Neural cell (in vitro differentiated cells): ENCODE data around the gene SH3RF3.

Experiments
- EP300 ChIP-seq: fragments of 450-650 bp; conservative IDR thresholded peaks from 2 replicates; pipeline ENCODE4 v1.6.1; 2014; ENCODE audit warnings: antibody characterized with exemption, mild to moderate bottlenecking, moderate library complexity; ENCODE audit not compliant: poor library complexity, severe bottlenecking
- EZH2 ChIP-seq: fragments of 200-600, 300-800 bp; shearing (Covaris generic), sonication (generic); IDR thresholded peaks from 2 replicates; pipeline ENCODE4 v1.6.1; 2014; ENCODE audit warnings: antibody characterized with exemption, low read length, borderline replicate concordance, mild to moderate bottlenecking; ENCODE audit not compliant: insufficient read depth, poor library complexity, severe bottlenecking
- POLR2AphosphoS5 ChIP-seq: IDR thresholded peaks from 2 replicates; pipeline ENCODE4 v1.6.1; 2012
- TF ChIP-seq, protein P1 (sequence below): fragments of 450-650 bp; IDR thresholded peaks from 2 replicates; pipeline ENCODE4 v1.5.1; 2014; ENCODE audit warnings: antibody characterized with exemption, mild to moderate bottlenecking, moderate library complexity; ENCODE audit not compliant: poor library complexity, severe bottlenecking
- TF ChIP-seq, protein P2 (sequence below): IDR thresholded peaks from 2 replicates; pipeline ENCODE4 v1.6.1; 2012; ENCODE audit warnings: borderline replicate concordance

DNA sequence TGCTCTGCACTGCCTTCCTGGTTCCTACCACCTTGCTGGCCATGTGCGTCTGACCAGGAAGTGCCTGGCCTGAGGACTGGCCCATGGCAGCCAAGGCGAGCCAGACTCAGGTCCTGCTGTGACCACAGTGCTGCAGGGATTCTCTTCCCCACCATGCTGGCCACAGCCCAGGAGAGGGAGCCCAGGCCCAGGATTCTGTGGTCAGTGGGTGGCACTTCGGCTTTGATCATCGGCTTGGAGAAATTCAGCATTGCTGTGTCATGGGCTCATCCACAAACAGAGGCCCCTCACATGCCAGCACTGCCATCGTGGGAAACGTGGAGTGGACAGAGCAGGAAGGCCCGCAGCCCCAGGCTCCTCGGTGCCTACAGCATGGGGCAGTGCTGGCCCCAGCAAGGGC lies 273.2 kb downstream of the SH3RF3 start:
- no peak for TF ChIP-seq EP300
- TF ChIP-seq EZH2 = no peak
- TF ChIP-seq, protein P1, sequence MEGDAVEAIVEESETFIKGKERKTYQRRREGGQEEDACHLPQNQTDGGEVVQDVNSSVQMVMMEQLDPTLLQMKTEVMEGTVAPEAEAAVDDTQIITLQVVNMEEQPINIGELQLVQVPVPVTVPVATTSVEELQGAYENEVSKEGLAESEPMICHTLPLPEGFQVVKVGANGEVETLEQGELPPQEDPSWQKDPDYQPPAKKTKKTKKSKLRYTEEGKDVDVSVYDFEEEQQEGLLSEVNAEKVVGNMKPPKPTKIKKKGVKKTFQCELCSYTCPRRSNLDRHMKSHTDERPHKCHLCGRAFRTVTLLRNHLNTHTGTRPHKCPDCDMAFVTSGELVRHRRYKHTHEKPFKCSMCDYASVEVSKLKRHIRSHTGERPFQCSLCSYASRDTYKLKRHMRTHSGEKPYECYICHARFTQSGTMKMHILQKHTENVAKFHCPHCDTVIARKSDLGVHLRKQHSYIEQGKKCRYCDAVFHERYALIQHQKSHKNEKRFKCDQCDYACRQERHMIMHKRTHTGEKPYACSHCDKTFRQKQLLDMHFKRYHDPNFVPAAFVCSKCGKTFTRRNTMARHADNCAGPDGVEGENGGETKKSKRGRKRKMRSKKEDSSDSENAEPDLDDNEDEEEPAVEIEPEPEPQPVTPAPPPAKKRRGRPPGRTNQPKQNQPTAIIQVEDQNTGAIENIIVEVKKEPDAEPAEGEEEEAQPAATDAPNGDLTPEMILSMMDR = no peak
- TF ChIP-seq, protein P2, sequence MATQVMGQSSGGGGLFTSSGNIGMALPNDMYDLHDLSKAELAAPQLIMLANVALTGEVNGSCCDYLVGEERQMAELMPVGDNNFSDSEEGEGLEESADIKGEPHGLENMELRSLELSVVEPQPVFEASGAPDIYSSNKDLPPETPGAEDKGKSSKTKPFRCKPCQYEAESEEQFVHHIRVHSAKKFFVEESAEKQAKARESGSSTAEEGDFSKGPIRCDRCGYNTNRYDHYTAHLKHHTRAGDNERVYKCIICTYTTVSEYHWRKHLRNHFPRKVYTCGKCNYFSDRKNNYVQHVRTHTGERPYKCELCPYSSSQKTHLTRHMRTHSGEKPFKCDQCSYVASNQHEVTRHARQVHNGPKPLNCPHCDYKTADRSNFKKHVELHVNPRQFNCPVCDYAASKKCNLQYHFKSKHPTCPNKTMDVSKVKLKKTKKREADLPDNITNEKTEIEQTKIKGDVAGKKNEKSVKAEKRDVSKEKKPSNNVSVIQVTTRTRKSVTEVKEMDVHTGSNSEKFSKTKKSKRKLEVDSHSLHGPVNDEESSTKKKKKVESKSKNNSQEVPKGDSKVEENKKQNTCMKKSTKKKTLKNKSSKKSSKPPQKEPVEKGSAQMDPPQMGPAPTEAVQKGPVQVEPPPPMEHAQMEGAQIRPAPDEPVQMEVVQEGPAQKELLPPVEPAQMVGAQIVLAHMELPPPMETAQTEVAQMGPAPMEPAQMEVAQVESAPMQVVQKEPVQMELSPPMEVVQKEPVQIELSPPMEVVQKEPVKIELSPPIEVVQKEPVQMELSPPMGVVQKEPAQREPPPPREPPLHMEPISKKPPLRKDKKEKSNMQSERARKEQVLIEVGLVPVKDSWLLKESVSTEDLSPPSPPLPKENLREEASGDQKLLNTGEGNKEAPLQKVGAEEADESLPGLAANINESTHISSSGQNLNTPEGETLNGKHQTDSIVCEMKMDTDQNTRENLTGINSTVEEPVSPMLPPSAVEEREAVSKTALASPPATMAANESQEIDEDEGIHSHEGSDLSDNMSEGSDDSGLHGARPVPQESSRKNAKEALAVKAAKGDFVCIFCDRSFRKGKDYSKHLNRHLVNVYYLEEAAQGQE = no peak
- no peak for TF ChIP-seq POLR2AphosphoS5
